Neural progenitor cell (in vitro differentiated cells): ENCODE measurements around the gene HSPA2. TPM values are rescaled to one million over a fixed set of nuclear protein-coding genes. Genes with fewer than 3 reads are reported as not detected.

Experiments used
- DNase-seq: peaks from one replicate; pipeline ENCODE4 v3.0.0-alpha.2; 2016; ENCODE audit warnings: low spot score
- H2AFZ ChIP-seq: fragments of 200-600 bp; sonication (generic); replicated peaks from 2 replicates; pipeline ENCODE4 v1.6.1; 2016; ENCODE audit warnings: antibody characterized with exemption
- H3F3A ChIP-seq: fragments of 200-600 bp; sonication (generic); 2 replicates; pipeline ENCODE4 v1.6.1; 2016; ENCODE audit warnings: antibody characterized with exemption, low read depth
- H3K27ac ChIP-seq: fragments of 200-600 bp; sonication (generic); 2 replicates; pipeline ENCODE4 v1.5.1; 2016; ENCODE audit warnings: mild to moderate bottlenecking
- H3K27me3 ChIP-seq: fragments of 200-600 bp; sonication (generic); 2 replicates; pipeline ENCODE4 v1.6.1; 2016; ENCODE audit warnings: mild to moderate bottlenecking, moderate library complexity
- H3K36me3 ChIP-seq: fragments of 200-600 bp; sonication (generic); 2 replicates; pipeline ENCODE4 v1.5.1; 2016
- H3K4me1 ChIP-seq: fragments of 200-600 bp; sonication (generic); 2 replicates; pipeline ENCODE4 v1.6.1; 2016; ENCODE audit warnings: mixed run types
- H3K4me2 ChIP-seq: fragments of 200-600 bp; sonication (generic); 2 replicates; pipeline ENCODE4 v1.6.1; 2016
- H3K4me3 ChIP-seq: fragments of 200-600 bp; sonication (generic); 2 replicates; pipeline ENCODE4 v1.5.1; 2016
- H3K79me2 ChIP-seq: fragments of 200-600 bp; sonication (generic); 2 replicates; pipeline ENCODE4 v1.6.1; 2016; ENCODE audit warnings: low read depth
- H3K9ac ChIP-seq: fragments of 200-600 bp; sonication (generic); 2 replicates; pipeline ENCODE4 v1.6.1; 2016
- H3K9me3 ChIP-seq: fragments of 200-600 bp; sonication (generic); 2 replicates; pipeline ENCODE4 v1.5.1; 2016; ENCODE audit warnings: low read depth
- H4K20me1 ChIP-seq: fragments of 200-600 bp; sonication (generic); 2 replicates; pipeline ENCODE4 v1.6.1; 2016; ENCODE audit warnings: low read depth
- H3K27ac Mint-ChIP-seq: 3 replicates; pipeline ENCODE4 v1.8.0; 2021; ENCODE audit warnings: mixed read lengths
- H3K27me3 Mint-ChIP-seq: 2 replicates; pipeline ENCODE4 v1.8.0; 2022; ENCODE audit warnings: low read depth, mild to moderate bottlenecking, inconsistent platforms, moderate library complexity, mixed read lengths; ENCODE audit not compliant: insufficient read depth
- H3K36me3 Mint-ChIP-seq: 3 replicates; pipeline ENCODE4 v1.8.0; 2021; ENCODE audit warnings: mixed read lengths
- H3K4me1 Mint-ChIP-seq: 3 replicates; pipeline ENCODE4 v1.8.0; 2021; ENCODE audit warnings: mixed read lengths
- H3K4me3 Mint-ChIP-seq: 3 replicates; pipeline ENCODE4 v1.8.0; 2021; ENCODE audit warnings: mild to moderate bottlenecking, moderate library complexity, mixed read lengths
- H3K9me3 Mint-ChIP-seq: 3 replicates; pipeline ENCODE4 v1.8.0; 2020; ENCODE audit warnings: mixed read lengths
- CTCF ChIP-seq: fragments of 200-600 bp; sonication (generic); IDR thresholded peaks from 2 replicates; pipeline ENCODE4 v1.5.1; 2017; ENCODE audit warnings: antibody characterized with exemption, mild to moderate bottlenecking
- EZH2 ChIP-seq: fragments of 200-600 bp; sonication (generic); IDR thresholded peaks from 2 replicates; pipeline ENCODE4 v1.6.1; 2017; ENCODE audit warnings: antibody characterized with exemption, mild to moderate bottlenecking, moderate library complexity
- EZH2phosphoT487 ChIP-seq: fragments of 200-600 bp; sonication (generic); IDR thresholded peaks from 2 replicates; pipeline ENCODE4 v1.6.1; 2017; ENCODE audit warnings: antibody characterized with exemption
- total RNA-seq: library from RNA; depleted of rRNA; stranded (reverse); fragments of >200 nt; gene quantifications from 2 replicates; pipeline ENCODE4 v1.2.3, GENCODE V29; 2015; ENCODE audit warnings: low replicate concordance

Gene HSPA2
- total RNA-seq, 1 donor from 2014 or later: 5.5 TPM

GRCh38 chr14:64549016-64549415 is 8.5 kb downstream of the HSPA2 start:
- Mint-ChIP-seq H3K36me3 (no peaks in the 10 kb centered on the region), H3K4me3 (no peak overlapping the region), H3K27me3 (peaks cover 12% of the 10 kb centered on the region), H3K27ac (no peak overlapping the region), H3K9me3 (no peaks in the 10 kb centered on the region), H3K4me1 (peaks cover 4% of the 10 kb centered on the region)
- TF ChIP-seq EZH2: no peak
- TF ChIP-seq CTCF: no peak
- TF ChIP-seq EZH2phosphoT487: no peak
- Histone ChIP-seq H3K4me3 (no peak overlapping the region), H3K79me2 (no peaks in the 10 kb centered on the region), H3F3A (no peaks in the 10 kb centered on the region), H3K9me3 (no peaks in the 10 kb centered on the region), H3K9ac (no peak overlapping the region), H2AFZ (no peak overlapping the region), H3K27ac (no peak overlapping the region), H4K20me1 (no peaks in the 10 kb centered on the region), H3K36me3 (no peaks in the 10 kb centered on the region), H3K4me2 (no peak overlapping the region), H3K4me1 (peaks cover 10% of the 10 kb centered on the region), H3K27me3 (peaks cover 40% of the 10 kb centered on the region)
- DNase-seq: no peak

- Histone ChIP-seq H3K9ac (no peak within 1 kb of the TSS), H3K4me2 (peak within 1 kb of the TSS; percentile 72), H3K27me3 (peaks cover 40% of the 10 kb centered on the region), H3K9me3 (no peaks in the 10 kb centered on the region), H3K4me3 (peak within 1 kb of the TSS; percentile 44), H3K4me1 (peaks cover 2% of the 10 kb centered on the region), H4K20me1 (no peaks in the 10 kb centered on the region), H3K36me3 (no peaks in the 10 kb centered on the region), H3K27ac (no peak within 1 kb of the TSS), H3F3A (no peaks in the 10 kb centered on the region), H2AFZ (peak within 1 kb of the TSS; percentile 32), H3K79me2 (no peaks in the 10 kb centered on the region)
- peaks cover 4% of the 10 kb centered on the region for H3K4me1 Mint-ChIP-seq
- H3K27ac Mint-ChIP-seq: no peak within 1 kb of the TSS
- TF ChIP-seq EZH2: no peak
- TF ChIP-seq EZH2phosphoT487: no peak
- no peak for TF ChIP-seq CTCF
- H3K36me3 Mint-ChIP-seq: no peaks in the 10 kb centered on the region
- H3K27me3 Mint-ChIP-seq: peaks cover 17% of the 10 kb centered on the region
- DNase-seq: peak; percentile 32
- H3K9me3 Mint-ChIP-seq: no peaks in the 10 kb centered on the region
- H3K4me3 Mint-ChIP-seq: peak within 1 kb of the TSS; percentile 66
These were observed 9.5 kb downstream of the HSPA2 start, which contains the start of gene PPP1R36 for GRCh38 chr14:64549791-64550620. TSS of gene PPP1R36 (plus strand) at chr14:64549961. CDS start at chr14:64549998, 37 bp downstream.

GRCh38 chr14:64550621-64551333 is 10.2 kb downstream of the HSPA2 start:
- peaks cover 4% of the 10 kb centered on the region for H3K4me1 Mint-ChIP-seq

More at GRCh38 chr14:64550621-64551333, 10.2 kb downstream of the HSPA2 start:
- Histone ChIP-seq H2AFZ (peak overlapping the region; percentile 32), H3F3A (no peaks in the 10 kb centered on the region), H3K9me3 (no peaks in the 10 kb centered on the region), H3K27me3 (peaks cover 40% of the 10 kb centered on the region), H3K27ac (no peak overlapping the region), H3K36me3 (no peaks in the 10 kb centered on the region), H3K4me1 (no peaks in the 10 kb centered on the region), H4K20me1 (no peaks in the 10 kb centered on the region), H3K4me3 (no peak overlapping the region), H3K4me2 (peak overlapping the region; percentile 72), H3K79me2 (no peaks in the 10 kb centered on the region), H3K9ac (no peak overlapping the region)
- no peak for DNase-seq
- H3K9me3 Mint-ChIP-seq: no peaks in the 10 kb centered on the region
- no peaks in the 10 kb centered on the region for H3K36me3 Mint-ChIP-seq
- no peak overlapping the region for H3K27ac Mint-ChIP-seq
- no peak for TF ChIP-seq EZH2phosphoT487
- no peak for TF ChIP-seq CTCF
- no peak for TF ChIP-seq EZH2
- peaks cover 17% of the 10 kb centered on the region for H3K27me3 Mint-ChIP-seq
- peak overlapping the region; percentile 66 for H3K4me3 Mint-ChIP-seq
